Urinary bladder (tissue), 4 donors: Measurements from ENCODE around the gene PAM16. TPM values are rescaled to one million over a fixed set of nuclear protein-coding genes. Genes with fewer than 3 reads are reported as not detected.

ENCODE experiments used
- DNase-seq: peaks from one replicate; pipeline ENCODE4 v3.0.0-alpha.2; 2015; ENCODE audit errors: extremely low spot score
- H3K27ac ChIP-seq: one replicate; pipeline ENCODE4 v1.5.1; 2013; ENCODE audit warnings: low read depth, mild to moderate bottlenecking, moderate library complexity
- H3K36me3 ChIP-seq: one replicate; pipeline ENCODE4 v1.6.1; 2013; ENCODE audit warnings: mild to moderate bottlenecking, moderate library complexity; ENCODE audit not compliant: insufficient read depth
- H3K4me1 ChIP-seq: one replicate; pipeline ENCODE4 v1.6.1; 2013; ENCODE audit warnings: mild to moderate bottlenecking, moderate library complexity; ENCODE audit not compliant: insufficient read depth
- H3K4me3 ChIP-seq: one replicate; pipeline ENCODE4 v1.5.1; 2013; ENCODE audit warnings: low read depth, low read length
- WGBS: extraction: QIAGEN DNeasy Blood & Tissue Kit; methylation state at CpG from one replicate; pipeline ENCODE4 v1.1.7; 2013; 5-methylcytosine and 5-hydroxymethylcytosine counted together
- polyA plus RNA-seq: library from polyadenylated mRNA; stranded (reverse); fragments of 200-250 nt; gene quantifications from one replicate; pipeline ENCODE4 v1.2.3, GENCODE V29; 2013
- total RNA-seq: library from RNA; depleted of rRNA; stranded (reverse); fragments of >200 nt; gene quantifications from one replicate; pipeline ENCODE4 v1.2.3, GENCODE V29; 2014
- donor health status: healthy with polysubstance abuse.
- donor health status: healthy.

Gene PAM16
- total and polyA plus RNA-seq, 2 donors, result 8.6 to 48.9 TPM

DNA sequence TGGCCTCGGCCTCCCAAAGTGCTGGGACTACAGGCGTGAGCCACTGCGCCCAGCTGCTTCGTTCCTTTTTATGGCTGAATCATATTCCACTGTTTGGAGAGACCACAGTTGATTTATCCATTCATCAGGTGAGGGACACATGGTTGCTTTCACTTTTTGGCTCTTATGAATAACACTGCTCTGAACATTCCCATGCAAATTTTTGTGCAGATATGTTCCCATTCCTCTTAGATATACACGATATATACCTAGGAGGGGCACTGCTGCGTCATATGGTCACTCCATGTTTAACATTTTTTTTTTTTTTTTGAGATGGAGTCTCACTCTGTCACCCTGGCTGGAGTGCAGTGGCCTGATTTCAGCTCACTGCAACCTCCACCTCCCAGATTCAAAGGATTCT, 49.2 kb downstream of the PAM16 start:
- no peaks in the 10 kb centered on the region for H3K4me1 ChIP-seq

DNA sequence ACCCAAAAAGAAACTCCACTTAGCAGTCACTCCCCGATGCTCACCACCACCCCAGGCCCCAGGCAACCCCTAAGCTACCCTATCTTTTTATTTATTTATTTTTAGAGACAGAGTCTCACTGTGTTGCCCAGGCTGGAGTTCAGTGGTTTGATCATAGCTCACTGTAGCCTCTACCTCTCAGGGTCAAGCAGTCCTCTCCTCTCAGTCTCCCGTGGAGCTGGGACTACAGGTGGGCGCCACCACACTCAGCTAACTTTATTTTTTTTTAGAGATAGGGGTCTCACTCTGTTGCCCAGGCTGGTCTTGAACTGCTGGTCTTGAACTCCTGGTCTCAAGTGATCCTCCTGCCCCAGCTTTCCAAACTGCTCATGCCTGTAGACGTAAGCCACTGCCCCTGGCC, 49.9 kb downstream of the PAM16 start:
- no peaks in the 10 kb centered on the region for H3K36me3 ChIP-seq
- H3K27ac ChIP-seq, result no peak overlapping the region
- WGBS, result 99% methylated on average over 4 of the region's 4 CpGs
- H3K4me3 ChIP-seq, result no peak overlapping the region
- no peak for DNase-seq
- no peaks in the 10 kb centered on the region for H3K4me1 ChIP-seq

More for the DNA sequence above, 49.2 kb downstream of the PAM16 start:
- Histone ChIP-seq H3K27ac (no peak overlapping the region), H3K4me3 (no peak overlapping the region), H3K36me3 (no peaks in the 10 kb centered on the region)
- 96% methylated on average over 6 of the region's 6 CpGs for WGBS
- no peak for DNase-seq

DNA sequence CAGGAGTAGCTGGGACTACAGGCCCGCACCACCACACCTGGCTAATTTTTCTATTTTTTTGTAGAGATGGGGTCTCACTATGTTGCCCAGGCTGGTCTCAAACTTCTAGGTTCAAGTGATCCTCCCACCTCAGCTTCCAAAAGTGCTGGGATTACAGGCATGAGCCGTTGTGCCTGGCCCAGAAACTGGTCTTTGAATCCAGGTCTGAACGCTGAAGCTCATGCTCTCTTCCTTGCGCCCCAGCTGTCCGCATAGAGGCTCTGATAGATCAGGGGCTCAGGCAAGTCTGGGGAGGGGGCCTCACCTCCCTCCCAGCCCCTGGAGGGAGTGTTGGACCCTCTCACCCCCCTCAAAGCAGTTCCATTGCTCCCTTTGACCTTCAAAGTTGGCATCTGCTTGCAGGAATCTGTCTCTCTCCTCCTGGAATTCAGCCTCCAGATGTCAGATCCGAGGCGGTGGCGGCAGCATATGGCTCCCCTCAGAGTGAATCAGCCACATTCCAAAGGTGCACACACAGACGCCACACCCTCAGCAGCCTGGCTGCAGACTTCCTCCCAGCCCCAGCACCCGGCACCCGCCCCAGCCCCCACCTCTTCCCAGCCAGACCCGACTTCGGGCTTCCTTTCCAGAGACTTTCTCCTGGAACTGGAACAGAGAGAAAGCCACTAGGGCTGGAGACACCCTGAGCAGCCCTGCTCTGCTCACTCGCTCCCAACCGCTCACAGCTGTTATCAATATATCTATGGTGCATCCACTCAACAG, 52.2 kb downstream of the PAM16 start:
- DNase-seq, result peak; percentile 66
- H3K4me1 ChIP-seq, result no peaks in the 10 kb centered on the region
- WGBS, result 24% methylated on average over 15 of the region's 15 CpGs
- no peaks in the 10 kb centered on the region for H3K36me3 ChIP-seq
- H3K27ac ChIP-seq, result no peak overlapping the region
- no peak overlapping the region for H3K4me3 ChIP-seq

DNA sequence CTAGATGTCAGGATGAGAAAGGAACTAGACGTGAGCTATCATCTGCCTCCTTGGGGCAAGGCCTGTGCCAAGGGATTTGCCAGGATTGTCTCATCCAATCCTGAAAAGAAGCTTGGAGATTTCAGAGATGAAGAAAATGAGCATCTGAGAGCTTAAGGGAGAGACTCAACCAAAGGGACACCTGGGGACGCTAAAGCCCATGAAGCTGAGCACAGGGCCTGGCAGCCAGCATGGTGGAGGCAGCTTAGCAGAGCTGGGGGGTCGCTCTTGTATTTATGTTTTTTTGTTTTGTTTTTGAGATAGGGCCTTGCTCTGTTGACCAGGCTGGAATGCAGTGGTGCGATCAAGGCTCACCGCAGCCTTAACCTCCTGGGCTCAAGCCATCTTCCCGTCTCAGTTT, 53.6 kb downstream of the PAM16 start:
- Histone ChIP-seq H3K36me3 (no peaks in the 10 kb centered on the region), H3K4me3 (no peak overlapping the region), H3K4me1 (no peaks in the 10 kb centered on the region), H3K27ac (no peak overlapping the region)
- no peak for DNase-seq
- 87% methylated on average over 6 of the region's 6 CpGs for WGBS

DNA sequence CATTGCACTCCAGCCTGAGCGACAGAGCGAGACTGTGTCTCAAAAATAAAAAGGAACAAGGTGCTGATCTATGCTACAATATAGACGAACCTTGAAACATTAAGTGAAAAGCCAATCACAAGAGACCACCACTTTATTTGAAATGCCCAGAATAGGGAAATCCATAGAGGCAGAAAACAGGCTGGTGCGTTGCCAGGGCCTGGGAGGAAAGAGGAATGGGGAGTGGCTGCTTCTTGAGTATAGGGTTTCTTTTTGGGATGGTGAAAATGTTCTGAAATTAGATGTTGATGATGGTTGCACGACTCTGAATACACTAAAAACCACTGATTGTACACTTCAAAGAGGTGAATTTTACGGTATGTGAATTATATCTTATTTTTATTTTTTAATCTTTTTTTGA, 55.5 kb downstream of the PAM16 start:
- Histone ChIP-seq H3K27ac (no peak overlapping the region), H3K4me1 (no peaks in the 10 kb centered on the region), H3K4me3 (no peak overlapping the region), H3K36me3 (no peaks in the 10 kb centered on the region)
- no peak for DNase-seq
- 90% methylated on average over 6 of the region's 6 CpGs for WGBS

DNA sequence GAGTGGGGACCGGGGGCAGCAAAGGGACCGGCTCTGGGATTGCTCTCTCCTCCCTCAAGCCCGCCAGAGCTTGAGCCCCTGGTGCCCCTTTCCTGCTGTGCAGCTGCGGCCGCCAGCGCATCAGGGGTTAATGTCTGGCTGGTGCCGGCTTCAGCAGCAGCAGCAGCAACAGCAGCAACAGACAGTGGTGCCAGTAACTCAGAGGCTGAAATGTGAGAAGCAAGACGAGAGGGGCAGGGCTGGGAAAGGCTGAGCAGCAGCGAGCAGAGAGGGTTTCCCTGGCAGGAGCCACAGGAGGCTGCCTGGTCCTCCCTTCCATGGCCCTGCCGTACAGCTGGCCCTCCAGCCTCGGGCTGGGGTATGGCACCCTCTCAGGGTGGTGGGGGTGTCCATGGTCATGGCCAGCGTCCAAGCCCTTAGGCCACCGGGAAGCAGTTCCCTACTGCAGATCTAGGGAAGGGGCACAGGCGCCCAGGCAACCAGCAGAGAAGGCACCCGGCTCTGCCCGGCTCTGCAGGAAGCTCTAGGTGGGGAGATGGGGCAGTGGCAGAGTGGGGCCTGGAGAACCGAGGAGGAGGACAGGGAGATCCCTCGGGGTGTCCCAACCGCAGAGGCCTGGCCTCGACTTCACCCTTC, 57.2 kb downstream of the PAM16 start:
- 11% methylated on average over 20 of the region's 20 CpGs for WGBS
- H3K4me3 ChIP-seq, result no peak overlapping the region
- no peak for DNase-seq
- no peak overlapping the region for H3K27ac ChIP-seq
- no peaks in the 10 kb centered on the region for H3K36me3 ChIP-seq
- no peaks in the 10 kb centered on the region for H3K4me1 ChIP-seq

DNA sequence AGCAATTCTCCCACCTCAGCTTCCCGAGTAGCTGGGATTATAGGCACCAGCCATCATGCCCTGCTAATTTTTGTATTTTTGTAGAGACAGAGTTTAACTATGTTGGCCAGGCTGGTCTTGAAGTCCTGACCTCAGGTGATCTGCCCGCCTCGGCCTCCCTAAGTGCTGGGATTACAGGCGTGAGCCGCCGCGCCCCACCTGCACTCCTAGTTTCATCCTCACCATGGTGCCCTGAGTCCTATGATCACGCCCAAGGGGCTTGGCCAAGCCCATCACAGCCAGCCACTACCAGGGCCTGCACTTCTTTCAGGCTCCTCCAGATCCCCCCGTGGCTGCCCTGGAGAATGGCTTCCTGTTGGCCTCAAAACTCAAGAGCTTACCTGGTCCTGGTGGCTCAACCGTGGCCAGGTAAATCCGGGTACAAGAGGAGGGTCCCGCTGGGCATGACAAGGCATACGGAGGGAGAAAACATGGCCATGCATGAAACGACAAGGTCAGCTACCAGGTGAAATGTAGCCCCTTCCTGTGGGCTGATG, 57.9 kb downstream of the PAM16 start:
- H3K27ac ChIP-seq, result no peak overlapping the region
- WGBS, result 61% methylated on average over 14 of the region's 14 CpGs
- H3K4me1 ChIP-seq, result no peaks in the 10 kb centered on the region
- H3K4me3 ChIP-seq, result no peak overlapping the region
- no peaks in the 10 kb centered on the region for H3K36me3 ChIP-seq
- DNase-seq, result no peak

DNA sequence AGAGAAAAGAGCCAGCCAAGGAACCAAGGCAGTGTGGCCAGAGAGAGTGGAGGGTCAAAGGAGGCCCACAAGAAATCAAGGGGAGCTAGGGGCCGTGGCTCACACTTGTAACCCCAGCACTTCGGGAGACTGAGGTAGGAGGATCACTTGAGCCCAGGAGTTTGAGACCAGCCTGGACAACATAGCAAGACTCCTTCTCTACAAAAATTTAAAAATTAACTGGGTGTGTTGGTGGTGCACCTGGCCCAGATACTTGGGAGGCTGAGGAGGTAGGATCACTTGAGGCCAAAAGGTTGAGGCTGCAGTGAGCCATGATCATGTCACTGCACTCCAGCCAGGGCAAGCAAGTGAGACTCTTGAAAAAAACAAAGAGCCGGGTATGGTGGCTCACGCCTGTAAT, 59.4 kb downstream of the PAM16 start:
- Histone ChIP-seq H3K27ac (no peak overlapping the region), H3K4me3 (no peak overlapping the region), H3K36me3 (no peaks in the 10 kb centered on the region), H3K4me1 (no peaks in the 10 kb centered on the region)
- WGBS, result 93% methylated on average over 4 of the region's 4 CpGs
- no peak for DNase-seq

Other genes starting within 250 kb of the PAM16 start
- 18.6 TPM for gene ADCY9, start 234.9 kb downstream of the PAM16 start, total RNA-seq
- 21.8 TPM for gene ADCY9, start 234.9 kb downstream of the PAM16 start, polyA plus RNA-seq
- 15.0 TPM for gene SRL, start 109.2 kb downstream of the PAM16 start, total RNA-seq
- 2.4 TPM for gene SRL, start 109.2 kb downstream of the PAM16 start, polyA plus RNA-seq
- gene TFAP4, start 78.3 kb downstream of the PAM16 start, total RNA-seq, result 6.1 TPM
- gene TFAP4, start 78.3 kb downstream of the PAM16 start, polyA plus RNA-seq, result 7.3 TPM
- 6.1 TPM for gene GLIS2, start 35.3 kb downstream of the PAM16 start, total RNA-seq
- gene GLIS2, start 35.3 kb downstream of the PAM16 start, polyA plus RNA-seq, result 22.1 TPM
- gene VASN, start 20.5 kb upstream of the PAM16 start, total RNA-seq, result 20.8 TPM
- gene VASN, start 20.5 kb upstream of the PAM16 start, polyA plus RNA-seq, result 47.6 TPM
- 13.7 TPM for gene CORO7, start 65.3 kb upstream of the PAM16 start, total RNA-seq
- 15.6 TPM for gene CORO7, start 65.3 kb upstream of the PAM16 start, polyA plus RNA-seq
- 33.5 TPM for gene DNAJA3, start 74.5 kb upstream of the PAM16 start, total RNA-seq
- 38.4 TPM for gene DNAJA3, start 74.5 kb upstream of the PAM16 start, polyA plus RNA-seq
- 25.2 TPM for gene NMRAL1, start 123.3 kb upstream of the PAM16 start, total RNA-seq
- gene NMRAL1, start 123.3 kb upstream of the PAM16 start, polyA plus RNA-seq, result 48.2 TPM
- 27.9 TPM for gene HMOX2, start 125.1 kb upstream of the PAM16 start, total RNA-seq
- 45.6 TPM for gene HMOX2, start 125.1 kb upstream of the PAM16 start, polyA plus RNA-seq
- 6.2 TPM for gene CDIP1, start 187.5 kb upstream of the PAM16 start, total RNA-seq
- gene CDIP1, start 187.5 kb upstream of the PAM16 start, polyA plus RNA-seq, result 28.7 TPM
- gene C16orf96, start 205.0 kb upstream of the PAM16 start, total RNA-seq, result 0.11 TPM
- 0.04 TPM for gene C16orf96, start 205.0 kb upstream of the PAM16 start, polyA plus RNA-seq